ENCODE results near the gene MYH15.

The MYH15 gene

GRCh38 chr3:108509263-108509662, 1.1 kb downstream of the MYH15 start:
- DNase-seq: no peak

GRCh38 chr3:108507902-108508301, 2.5 kb downstream of the MYH15 start:
- no peak for DNase-seq

- no peak for DNase-seq
Measured at GRCh38 chr3:108505811-108506210, 4.6 kb downstream of the MYH15 start.

GRCh38 chr3:108503722-108504121, 6.7 kb downstream of the MYH15 start:
- DNase-seq: no peak

- no peak for DNase-seq
Measured at GRCh38 chr3:108501535-108501934, 8.9 kb downstream of the MYH15 start.

- DNase-seq: no peak
Measured at GRCh38 chr3:108500728-108501127, 9.7 kb downstream of the MYH15 start.

- no peak for DNase-seq
Measured at GRCh38 chr3:108497271-108497670, 13.1 kb downstream of the MYH15 start.

GRCh38 chr3:108495717-108496116, 14.7 kb downstream of the MYH15 start:
- DNase-seq: no peak

- no peak for DNase-seq
Measured at GRCh38 chr3:108494906-108495531, 15.4 kb downstream of the MYH15 start.

GRCh38 chr3:108493862-108494261, 16.5 kb downstream of the MYH15 start:
- DNase-seq: no peak

- no peak for DNase-seq
Measured at GRCh38 chr3:108491456-108491855, 18.9 kb downstream of the MYH15 start.

- DNase-seq: peak; percentile 84
Measured at GRCh38 chr3:108489776-108490175, 20.6 kb downstream of the MYH15 start.

- no peak for DNase-seq
Measured at GRCh38 chr3:108488631-108489030, 21.8 kb downstream of the MYH15 start.

- DNase-seq: no peak
Measured at GRCh38 chr3:108487439-108487838, 23.0 kb downstream of the MYH15 start.

GRCh38 chr3:108486941-108487340, 23.5 kb downstream of the MYH15 start:
- peak; percentile 63 for DNase-seq

- peak; percentile 59 for DNase-seq
Measured at GRCh38 chr3:108486338-108486737, 24.1 kb downstream of the MYH15 start.

- no peak for DNase-seq
Measured at GRCh38 chr3:108485146-108485545, 25.2 kb downstream of the MYH15 start.

GRCh38 chr3:108479224-108479623, 31.2 kb downstream of the MYH15 start:
- DNase-seq: no peak

- DNase-seq: peak; percentile 46
Measured at GRCh38 chr3:108477511-108478147, 32.8 kb downstream of the MYH15 start.

- peak; percentile 8 for DNase-seq
Measured at GRCh38 chr3:108475220-108475782, 35.1 kb downstream of the MYH15 start.

- DNase-seq: no peak
Measured at GRCh38 chr3:108474581-108474980, 35.8 kb downstream of the MYH15 start.

- DNase-seq: no peak
Measured at GRCh38 chr3:108473711-108474110, 36.7 kb downstream of the MYH15 start.

GRCh38 chr3:108472001-108472591, 38.3 kb downstream of the MYH15 start:
- no peak for DNase-seq

GRCh38 chr3:108471426-108471825, 39.0 kb downstream of the MYH15 start:
- no peak for DNase-seq
